Measurements from ENCODE around the gene WFDC1.

The WFDC1 gene

GRCh38 chr16:84270531-84270930, 24.1 kb upstream of the WFDC1 start:
- no peak overlapping the region for H3K9ac ChIP-seq
- H3K27ac ChIP-seq = no peak overlapping the region
- no peak overlapping the region for H3K4me2 ChIP-seq (ENCODE audit: low read length)
- H3K36me3 ChIP-seq (ENCODE audit: control insufficient read depth, insufficient read depth, low read length) = no peaks in the 10 kb centered on the region
- H3K9me3 ChIP-seq (ENCODE audit: control insufficient read depth, low read length) = no peaks in the 10 kb centered on the region
- no peaks in the 10 kb centered on the region for H3K79me2 ChIP-seq
- no peak for TF ChIP-seq CTCF (IDR thresholded peaks at IDR 0.05)
- H3K27me3 ChIP-seq (ENCODE audit: control insufficient read depth, insufficient read depth, low read length) = no peaks in the 10 kb centered on the region
- H2AFZ ChIP-seq = no peak overlapping the region
- no peak overlapping the region for H3K4me3 ChIP-seq (ENCODE audit: low read depth, low read length)
- no peaks in the 10 kb centered on the region for H3K4me1 ChIP-seq

- no peak overlapping the region for H3K4me2 ChIP-seq (ENCODE audit: low read length)
- no peaks in the 10 kb centered on the region for H3K36me3 ChIP-seq (ENCODE audit: control insufficient read depth, insufficient read depth, low read length)
- H3K4me1 ChIP-seq = no peaks in the 10 kb centered on the region
- no peak overlapping the region for H3K27ac ChIP-seq
- no peak overlapping the region for H3K4me3 ChIP-seq (ENCODE audit: low read depth, low read length)
- TF ChIP-seq CTCF (IDR thresholded peaks at IDR 0.05) = no peak
- H3K79me2 ChIP-seq = no peaks in the 10 kb centered on the region
- no peak overlapping the region for H2AFZ ChIP-seq
- no peaks in the 10 kb centered on the region for H3K9me3 ChIP-seq (ENCODE audit: control insufficient read depth, low read length)
- H3K9ac ChIP-seq = no peak overlapping the region
- peaks cover 3% of the 10 kb centered on the region for H3K27me3 ChIP-seq (ENCODE audit: control insufficient read depth, insufficient read depth, low read length)
Measured at GRCh38 chr16:84271037-84271436, 23.6 kb upstream of the WFDC1 start.

GRCh38 chr16:84271866-84272265, 22.8 kb upstream of the WFDC1 start:
- Histone ChIP-seq H3K4me3 (ENCODE audit: low read depth, low read length) (no peak overlapping the region), H3K79me2 (no peaks in the 10 kb centered on the region), H3K27me3 (ENCODE audit: control insufficient read depth, insufficient read depth, low read length) (peaks cover 3% of the 10 kb centered on the region), H3K9ac (no peak overlapping the region), H3K9me3 (ENCODE audit: control insufficient read depth, low read length) (no peaks in the 10 kb centered on the region), H2AFZ (no peak overlapping the region), H3K4me2 (ENCODE audit: low read length) (no peak overlapping the region), H3K4me1 (no peaks in the 10 kb centered on the region), H3K27ac (no peak overlapping the region), H3K36me3 (ENCODE audit: control insufficient read depth, insufficient read depth, low read length) (no peaks in the 10 kb centered on the region)
- no peak for TF ChIP-seq CTCF (IDR thresholded peaks at IDR 0.05)

GRCh38 chr16:84272740-84273320, 21.8 kb upstream of the WFDC1 start:
- Histone ChIP-seq H2AFZ (no peak overlapping the region), H3K9me3 (ENCODE audit: control insufficient read depth, low read length) (no peaks in the 10 kb centered on the region), H3K27me3 (ENCODE audit: control insufficient read depth, insufficient read depth, low read length) (peaks cover 3% of the 10 kb centered on the region)

More at GRCh38 chr16:84272740-84273320, 21.8 kb upstream of the WFDC1 start:
- H3K4me1 ChIP-seq = no peaks in the 10 kb centered on the region
- no peak overlapping the region for H3K9ac ChIP-seq
- H3K27ac ChIP-seq = no peak overlapping the region
- H3K4me3 ChIP-seq (ENCODE audit: low read depth, low read length) = no peak overlapping the region
- H3K36me3 ChIP-seq (ENCODE audit: control insufficient read depth, insufficient read depth, low read length) = no peaks in the 10 kb centered on the region
- TF ChIP-seq CTCF (IDR thresholded peaks at IDR 0.05) = no peak
- H3K4me2 ChIP-seq (ENCODE audit: low read length) = no peak overlapping the region
- no peaks in the 10 kb centered on the region for H3K79me2 ChIP-seq

Measured in parathyroid adenoma (tissue), 2 donors.